HL-60 (cell line): ENCODE data around the gene ITGB2.

Experiments
- DNase-seq, 2 experiments: peaks; one replicate each; pipeline ENCODE4 v3.0.0-alpha.2; 2010 to 2020; ENCODE audit warnings: low read depth in 1 of 2, low spot score in 1 of 2
- H3K27ac ChIP-seq: fragments of 250-450 bp; sonication (Bioruptor Pico); replicated peaks from 2 replicates; pipeline ENCODE4 v1.5.1; 2020; ENCODE audit warnings: mild to moderate bottlenecking, moderate library complexity
- H3K27me3 ChIP-seq: fragments of 250-450 bp; sonication (Bioruptor Pico); 2 replicates; pipeline ENCODE4 v1.5.1; 2021; ENCODE audit warnings: mild to moderate bottlenecking, moderate library complexity; ENCODE audit not compliant: insufficient read depth, poor library complexity, severe bottlenecking
- H3K4me3 ChIP-seq: replicated peaks from 2 replicates; pipeline ENCODE4 v1.5.1; 2011; ENCODE audit warnings: mild to moderate bottlenecking, control low read depth, low read length; ENCODE audit not compliant: insufficient read depth
- GABPA ChIP-seq: IDR thresholded peaks from 2 replicates; pipeline ENCODE4 v1.6.1; 2012; ENCODE audit warnings: low read depth
- POLR2AphosphoS5 ChIP-seq: IDR thresholded peaks from 2 replicates; pipeline ENCODE4 v1.6.1; 2012; ENCODE audit warnings: low read depth
- REST ChIP-seq: IDR thresholded peaks from 2 replicates; pipeline ENCODE4 v1.6.1; 2012; ENCODE audit warnings: low read depth; ENCODE audit not compliant: insufficient replicate concordance
- SPI1 ChIP-seq: IDR thresholded peaks from 2 replicates; pipeline ENCODE4 v1.6.1; 2012; ENCODE audit warnings: low read depth, mild to moderate bottlenecking, borderline replicate concordance
- TF ChIP-seq, protein P1 (sequence below): IDR thresholded peaks from one replicate; pipeline ENCODE4 v1.5.1; 2011; ENCODE audit warnings: low read length, control low read depth, inconsistent platforms; ENCODE audit not compliant: insufficient read depth

The ITGB2 gene

GRCh38 chr21:44855572-44855971, 65.1 kb downstream of the ITGB2 start:
- Histone ChIP-seq H3K4me3 (no peak overlapping the region), H3K27ac (peak overlapping the region; percentile 47; the same call in 1 of the 2 replicates), H3K27me3 (no peaks in the 10 kb centered on the region)
- TF ChIP-seq GABPA: no peak
- TF ChIP-seq, protein P1, sequence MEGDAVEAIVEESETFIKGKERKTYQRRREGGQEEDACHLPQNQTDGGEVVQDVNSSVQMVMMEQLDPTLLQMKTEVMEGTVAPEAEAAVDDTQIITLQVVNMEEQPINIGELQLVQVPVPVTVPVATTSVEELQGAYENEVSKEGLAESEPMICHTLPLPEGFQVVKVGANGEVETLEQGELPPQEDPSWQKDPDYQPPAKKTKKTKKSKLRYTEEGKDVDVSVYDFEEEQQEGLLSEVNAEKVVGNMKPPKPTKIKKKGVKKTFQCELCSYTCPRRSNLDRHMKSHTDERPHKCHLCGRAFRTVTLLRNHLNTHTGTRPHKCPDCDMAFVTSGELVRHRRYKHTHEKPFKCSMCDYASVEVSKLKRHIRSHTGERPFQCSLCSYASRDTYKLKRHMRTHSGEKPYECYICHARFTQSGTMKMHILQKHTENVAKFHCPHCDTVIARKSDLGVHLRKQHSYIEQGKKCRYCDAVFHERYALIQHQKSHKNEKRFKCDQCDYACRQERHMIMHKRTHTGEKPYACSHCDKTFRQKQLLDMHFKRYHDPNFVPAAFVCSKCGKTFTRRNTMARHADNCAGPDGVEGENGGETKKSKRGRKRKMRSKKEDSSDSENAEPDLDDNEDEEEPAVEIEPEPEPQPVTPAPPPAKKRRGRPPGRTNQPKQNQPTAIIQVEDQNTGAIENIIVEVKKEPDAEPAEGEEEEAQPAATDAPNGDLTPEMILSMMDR: no peak
- TF ChIP-seq POLR2AphosphoS5: no peak
- no peak for TF ChIP-seq REST
- TF ChIP-seq SPI1: no peak
- DNase-seq: no peak

- Histone ChIP-seq H3K4me3 (no peak overlapping the region), H3K27ac (peak overlapping the region; percentile 47), H3K27me3 (no peaks in the 10 kb centered on the region)
- DNase-seq: peak in 1 of 2 experiments; percentile 70
- no peak for TF ChIP-seq REST
- TF ChIP-seq SPI1: no peak
- no peak for TF ChIP-seq POLR2AphosphoS5
- TF ChIP-seq, protein P1: no peak
- no peak for TF ChIP-seq GABPA
Measured at GRCh38 chr21:44854664-44855446, 65.8 kb downstream of the ITGB2 start.

- DNase-seq: no peak
- no peaks in the 10 kb centered on the region for H3K27me3 ChIP-seq
- TF ChIP-seq SPI1 (no peak), GABPA (no peak), REST (no peak), POLR2AphosphoS5 (no peak)
- TF ChIP-seq, protein P1: no peak
- peak overlapping the region; percentile 47 for H3K27ac ChIP-seq
- H3K4me3 ChIP-seq: no peak overlapping the region
Measured at GRCh38 chr21:44854391-44854663, 66.4 kb downstream of the ITGB2 start.
